Retina (tissue), 1 donor: ENCODE measurements around the gene TRPC1.
"Not testable (repeated sequence)": the region's sequence is repeated elsewhere in the genome, so short reads cannot be mapped to it uniquely, and the experiment has no call there.

Experiments used
- DNase-seq: peaks from one replicate; pipeline ENCODE4 v3.0.0-alpha.2; 2016

TRPC1 gene

GRCh38 chr3:142723968-142724681 is at the start of gene TRPC1:
Gene TRPC1, plus strand, starts transcription at chr3:142724034. Its CDS starts 526 bp downstream, at chr3:142724560.
- DNase-seq = peak; percentile 92

DNA sequence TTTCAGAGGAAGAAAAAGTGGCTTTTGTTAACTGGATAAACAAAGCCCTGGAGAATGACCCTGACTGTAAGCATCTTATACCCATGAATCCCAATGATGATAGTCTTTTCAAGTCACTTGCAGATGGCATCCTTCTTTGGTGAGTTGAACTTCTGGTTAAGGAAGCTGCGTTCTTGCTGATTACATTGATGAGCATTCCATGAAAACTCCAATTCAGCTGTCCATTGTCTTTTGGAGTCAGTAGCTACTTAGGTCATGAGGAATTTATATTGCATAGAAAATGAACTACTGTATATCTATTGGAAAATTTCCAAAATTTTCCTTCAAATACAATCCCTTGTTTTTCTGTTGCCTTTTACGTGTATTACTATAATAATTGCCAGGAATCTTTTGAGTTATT is 47.7 kb upstream of the TRPC1 start:
- DNase-seq = no peak

- DNase-seq = no peak
Observed at GRCh38 chr3:142680710-142681109, 43.1 kb upstream of the TRPC1 start.

- DNase-seq = no peak
Observed at GRCh38 chr3:142690613-142691012, 33.2 kb upstream of the TRPC1 start.

GRCh38 chr3:142691527-142691926 is 32.3 kb upstream of the TRPC1 start:
- DNase-seq = no peak

GRCh38 chr3:142693136-142693853 is 30.5 kb upstream of the TRPC1 start:
- no peak for DNase-seq

DNA sequence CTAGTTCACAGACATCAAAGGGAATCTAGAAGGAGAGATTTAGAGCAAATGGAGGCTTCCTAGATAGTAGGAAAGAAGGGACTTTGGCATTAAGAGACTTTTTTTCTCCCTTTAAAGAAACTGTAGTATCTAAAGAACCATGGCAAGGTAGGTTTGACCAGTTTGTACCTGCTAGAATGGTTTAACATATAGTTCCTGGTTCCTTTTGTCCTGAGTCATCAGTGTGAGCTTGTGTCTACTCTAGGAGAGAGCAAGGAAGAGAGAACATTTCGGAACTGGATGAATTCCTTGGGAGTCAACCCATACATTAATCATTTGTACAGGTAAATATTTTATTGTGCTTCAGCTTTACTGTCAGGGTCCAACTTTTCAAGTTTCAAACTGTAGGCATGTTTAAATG is 29.6 kb upstream of the TRPC1 start:
- DNase-seq = no peak

DNA sequence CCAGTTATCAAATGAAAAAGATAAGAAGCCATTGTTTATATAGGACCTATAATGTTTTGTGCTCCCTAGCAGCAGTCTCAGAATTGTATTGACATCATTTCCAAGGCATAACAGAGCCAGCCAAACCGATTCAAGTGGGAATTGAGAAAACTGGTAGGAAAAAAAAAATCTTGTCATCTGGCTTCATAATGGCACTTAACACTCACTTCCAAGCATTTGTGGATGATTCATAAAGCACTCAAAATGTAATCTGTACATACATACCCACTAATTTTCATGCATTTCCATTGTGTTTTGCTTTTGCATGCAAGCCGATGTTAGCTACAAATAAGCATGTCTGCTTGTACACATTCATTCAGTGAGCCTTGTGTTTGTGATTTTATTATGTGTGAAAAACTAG is 18.6 kb upstream of the TRPC1 start:
- no peak for DNase-seq

- DNase-seq = no peak
Observed at GRCh38 chr3:142706321-142707127, 17.3 kb upstream of the TRPC1 start.

- DNase-seq = no peak
Observed at GRCh38 chr3:142709207-142709606, 14.6 kb upstream of the TRPC1 start.

DNA sequence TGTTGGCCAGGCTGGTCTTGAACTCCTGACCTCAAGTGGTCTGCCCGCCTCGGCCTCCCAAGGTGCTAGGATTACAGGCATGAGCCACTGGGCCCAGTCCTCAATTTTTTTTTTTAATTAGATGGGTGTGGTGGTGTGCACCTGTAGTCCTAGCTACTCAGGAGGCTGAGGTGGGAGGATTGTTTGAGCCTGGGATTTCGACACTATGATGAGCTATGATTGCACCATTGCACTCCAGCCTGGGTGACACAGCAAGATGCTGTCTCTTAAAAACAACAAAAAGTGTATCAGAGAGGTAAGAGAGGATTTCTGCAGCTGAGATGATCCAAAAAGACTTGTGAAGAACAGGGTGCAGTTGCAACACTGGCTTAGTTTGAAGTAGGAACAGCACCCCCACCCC is 9.0 kb upstream of the TRPC1 start:
- DNase-seq = not testable (repeated sequence)

DNA sequence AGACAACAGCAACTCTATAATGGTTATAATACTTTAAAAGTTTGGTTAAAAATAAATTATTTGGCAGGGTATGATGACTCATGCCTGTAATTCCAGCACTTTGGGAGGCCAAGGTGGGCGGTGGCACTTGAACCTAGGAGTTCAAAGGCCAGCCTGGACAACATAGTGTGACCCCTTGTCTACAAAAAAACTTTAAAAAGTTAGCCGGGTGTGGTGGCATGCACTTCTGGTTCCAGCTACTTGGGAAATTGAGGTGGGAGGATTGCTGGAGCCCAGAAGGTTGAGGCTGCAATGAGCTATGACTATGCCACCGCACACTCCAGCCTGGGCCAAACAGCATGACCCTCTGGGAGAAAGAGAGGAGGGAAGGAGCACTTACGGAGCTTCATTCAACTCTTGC is 7.7 kb upstream of the TRPC1 start:
- no peak for DNase-seq

- no peak for DNase-seq
Observed at GRCh38 chr3:142723665-142723967, 218 bp upstream of the TRPC1 start.

- peak; percentile 91 for DNase-seq
Observed at GRCh38 chr3:142724682-142725356, 985 bp downstream of the TRPC1 start.

GRCh38 chr3:142725357-142725739 is 1.5 kb downstream of the TRPC1 start:
- DNase-seq = no peak

- no peak for DNase-seq
Observed at GRCh38 chr3:142726017-142726416, 2.2 kb downstream of the TRPC1 start.

DNA sequence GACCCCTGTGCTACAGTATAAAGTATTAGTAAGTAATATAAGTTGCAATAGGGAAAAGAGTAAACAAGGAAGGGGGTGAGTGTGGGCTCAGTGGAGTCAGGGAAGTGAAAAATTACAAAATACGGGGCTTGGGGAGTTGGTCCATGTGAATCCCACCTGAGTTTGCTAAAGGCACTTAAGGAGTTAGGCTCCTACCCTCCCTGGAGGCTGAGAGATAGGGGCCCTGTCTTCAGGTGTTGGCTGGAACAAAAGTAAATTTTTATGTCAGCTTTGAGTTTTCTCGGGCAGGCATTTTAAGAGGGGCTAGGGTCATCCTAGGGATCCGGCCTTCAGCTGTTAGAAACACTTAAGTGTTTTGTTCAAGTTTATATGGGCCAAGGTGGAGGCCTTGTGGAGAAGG is 8.2 kb downstream of the TRPC1 start:
- DNase-seq = no peak

GRCh38 chr3:142734834-142735233 is 11.0 kb downstream of the TRPC1 start:
- DNase-seq = no peak

DNA sequence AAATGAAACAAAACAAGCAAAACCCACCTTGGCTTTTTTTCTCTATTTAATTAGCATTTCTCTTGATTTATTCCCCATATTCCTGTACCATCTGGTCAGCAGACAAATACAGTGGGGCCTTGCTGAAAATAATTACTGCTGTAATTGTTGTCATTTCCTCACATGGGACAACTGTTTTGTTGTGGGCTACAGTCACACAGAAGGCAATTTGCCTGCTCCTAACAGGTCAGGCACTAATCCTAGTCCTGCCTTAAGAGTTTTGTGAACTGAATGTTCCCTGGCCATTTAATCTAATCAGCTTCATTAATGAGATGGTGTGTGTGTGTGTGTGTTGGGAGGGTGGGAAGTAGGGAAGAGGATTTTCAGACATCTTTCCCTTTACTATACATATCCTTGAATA is 11.6 kb downstream of the TRPC1 start:
- DNase-seq = no peak

- DNase-seq = no peak
Observed at GRCh38 chr3:142738396-142738795, 14.6 kb downstream of the TRPC1 start.

DNA sequence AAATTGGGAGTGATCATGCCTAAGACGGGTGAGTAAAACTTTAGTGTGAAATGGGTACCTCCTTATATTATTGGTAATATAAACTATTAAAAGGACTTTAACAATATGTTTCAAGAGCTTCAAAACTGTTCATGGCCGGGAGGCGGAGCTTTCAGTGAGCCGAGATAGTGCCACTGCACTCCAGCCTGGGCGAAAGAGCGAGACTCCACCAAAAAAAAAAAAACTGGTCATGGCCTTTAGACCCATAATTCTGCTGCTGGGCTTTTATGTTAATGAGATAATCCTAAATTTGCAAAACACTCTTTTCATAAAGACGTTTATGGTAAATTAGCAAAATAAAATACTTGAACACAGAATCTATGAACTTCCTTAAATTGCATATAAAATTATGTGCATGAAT is 22.8 kb downstream of the TRPC1 start:
- DNase-seq = no peak

- DNase-seq = not testable (repeated sequence)
Observed at GRCh38 chr3:142750531-142750930, 26.7 kb downstream of the TRPC1 start.

DNA sequence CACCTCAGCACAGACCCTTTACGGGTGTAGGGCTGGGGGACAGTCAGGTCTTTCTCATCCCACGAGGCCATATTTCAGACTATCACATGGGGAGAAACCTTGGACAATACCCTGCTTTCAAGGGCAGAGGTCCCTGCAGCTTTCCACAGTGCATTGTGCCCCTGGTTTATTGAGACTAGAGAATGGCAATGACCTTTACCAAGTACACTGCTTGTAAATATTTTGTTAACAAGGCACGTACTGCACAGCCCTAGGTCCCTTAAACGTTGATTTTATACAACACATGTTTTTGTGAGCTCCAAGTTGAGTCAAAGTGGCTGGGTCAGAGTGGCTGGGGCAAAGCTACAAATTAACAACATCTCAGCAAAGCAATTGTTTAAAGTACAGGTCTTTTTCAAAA is 28.8 kb downstream of the TRPC1 start:
- not testable (repeated sequence) for DNase-seq
